Epithelial cell of proximal tubule (primary cell): ENCODE measurements around the gene PYGL. TPM values are rescaled to one million over a fixed set of nuclear protein-coding genes. Genes with fewer than 3 reads are reported as not detected.

ENCODE experiments used
- DNase-seq: peaks from one replicate; pipeline ENCODE4 v3.0.0-alpha.2; 2011; ENCODE audit warnings: low read depth
- H3K4me3 ChIP-seq: 2 replicates; pipeline ENCODE4 v1.5.1; 2011; ENCODE audit warnings: low read depth, mild to moderate bottlenecking, low read length
- total RNA-seq: library from RNA; depleted of rRNA; stranded (reverse); fragments of >200 nt; gene quantifications from 2 replicates; pipeline ENCODE4 v1.2.3, GENCODE V29; 2015
- TF ChIP-seq, protein P1 (sequence below): conservative IDR thresholded peaks from 2 replicates; pipeline ENCODE4 v1.5.1; 2012; ENCODE audit warnings: low read depth, mild to moderate bottlenecking, low read length

PYGL gene
- total RNA-seq, 1 donor from 2014 or later: 96.8 TPM

DNA sequence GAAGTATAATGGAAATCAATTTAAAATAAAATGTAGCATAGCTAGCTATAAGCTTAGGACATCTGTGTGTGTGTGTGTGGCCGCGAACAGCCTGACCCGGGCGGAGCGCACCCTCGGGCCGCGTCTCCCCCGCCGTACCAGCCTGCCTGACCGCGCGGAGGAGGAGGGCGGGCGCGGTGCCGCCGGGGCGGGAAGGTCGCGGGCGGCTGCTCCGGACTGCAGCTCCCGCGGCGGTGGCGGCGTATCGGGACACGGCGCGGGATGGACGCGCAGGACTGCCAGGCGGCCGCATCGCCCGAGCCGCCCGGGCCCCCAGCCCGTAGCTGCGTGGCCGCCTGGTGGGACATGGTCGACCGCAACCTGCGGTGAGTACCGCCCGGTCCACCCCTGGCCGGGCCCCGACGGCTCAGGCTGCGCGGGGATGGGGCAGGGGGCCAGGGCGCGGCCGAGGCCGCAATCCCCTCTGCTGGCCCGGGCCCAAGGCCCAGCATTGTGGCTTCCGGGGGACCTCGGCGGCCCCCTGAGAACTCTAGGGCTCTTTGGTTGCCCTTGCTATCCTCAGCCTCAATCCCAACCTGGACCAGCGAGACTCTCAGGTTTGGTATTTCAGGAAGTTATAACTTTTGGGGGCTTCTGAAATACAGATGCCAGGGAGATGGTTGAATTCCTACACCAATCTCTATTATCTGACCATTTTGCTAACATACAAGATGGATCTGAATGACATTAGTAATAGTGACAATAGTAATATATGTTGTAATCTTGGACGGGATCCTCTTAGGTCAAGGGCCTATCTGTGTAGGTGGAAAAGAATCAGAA, 72.2 kb downstream of the PYGL start, which contains the start of gene ABHD12B:
TSS of gene ABHD12B (plus strand) at position 140 of the 819 bp plus-strand sequence. CDS start at position 262, 122 bp downstream.
- TF ChIP-seq, protein P1, sequence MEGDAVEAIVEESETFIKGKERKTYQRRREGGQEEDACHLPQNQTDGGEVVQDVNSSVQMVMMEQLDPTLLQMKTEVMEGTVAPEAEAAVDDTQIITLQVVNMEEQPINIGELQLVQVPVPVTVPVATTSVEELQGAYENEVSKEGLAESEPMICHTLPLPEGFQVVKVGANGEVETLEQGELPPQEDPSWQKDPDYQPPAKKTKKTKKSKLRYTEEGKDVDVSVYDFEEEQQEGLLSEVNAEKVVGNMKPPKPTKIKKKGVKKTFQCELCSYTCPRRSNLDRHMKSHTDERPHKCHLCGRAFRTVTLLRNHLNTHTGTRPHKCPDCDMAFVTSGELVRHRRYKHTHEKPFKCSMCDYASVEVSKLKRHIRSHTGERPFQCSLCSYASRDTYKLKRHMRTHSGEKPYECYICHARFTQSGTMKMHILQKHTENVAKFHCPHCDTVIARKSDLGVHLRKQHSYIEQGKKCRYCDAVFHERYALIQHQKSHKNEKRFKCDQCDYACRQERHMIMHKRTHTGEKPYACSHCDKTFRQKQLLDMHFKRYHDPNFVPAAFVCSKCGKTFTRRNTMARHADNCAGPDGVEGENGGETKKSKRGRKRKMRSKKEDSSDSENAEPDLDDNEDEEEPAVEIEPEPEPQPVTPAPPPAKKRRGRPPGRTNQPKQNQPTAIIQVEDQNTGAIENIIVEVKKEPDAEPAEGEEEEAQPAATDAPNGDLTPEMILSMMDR: no peak
- no peak for DNase-seq
- no peak within 1 kb of the TSS for H3K4me3 ChIP-seq

DNA sequence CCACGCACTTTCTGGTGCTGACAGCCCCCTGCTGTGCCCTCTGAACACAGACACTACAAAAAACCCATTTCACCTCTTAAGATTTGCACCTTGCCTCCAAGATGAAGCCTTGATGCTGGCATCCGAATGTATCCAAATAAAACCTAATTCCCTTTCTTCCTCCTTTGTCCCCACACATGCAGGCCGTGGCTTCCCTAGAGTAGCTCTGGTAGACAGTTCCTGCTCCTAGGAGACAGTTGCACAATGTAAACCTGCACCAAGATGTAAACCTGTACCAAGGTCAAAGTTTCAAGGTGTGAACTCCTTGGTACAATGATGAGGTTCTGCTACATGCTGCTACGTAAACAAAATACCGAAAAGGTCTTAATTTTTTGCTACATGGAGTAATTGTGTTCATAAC, 73.1 kb downstream of the PYGL start:
- TF ChIP-seq, protein P1: no peak
- no peak overlapping the region for H3K4me3 ChIP-seq
- no peak for DNase-seq

DNA sequence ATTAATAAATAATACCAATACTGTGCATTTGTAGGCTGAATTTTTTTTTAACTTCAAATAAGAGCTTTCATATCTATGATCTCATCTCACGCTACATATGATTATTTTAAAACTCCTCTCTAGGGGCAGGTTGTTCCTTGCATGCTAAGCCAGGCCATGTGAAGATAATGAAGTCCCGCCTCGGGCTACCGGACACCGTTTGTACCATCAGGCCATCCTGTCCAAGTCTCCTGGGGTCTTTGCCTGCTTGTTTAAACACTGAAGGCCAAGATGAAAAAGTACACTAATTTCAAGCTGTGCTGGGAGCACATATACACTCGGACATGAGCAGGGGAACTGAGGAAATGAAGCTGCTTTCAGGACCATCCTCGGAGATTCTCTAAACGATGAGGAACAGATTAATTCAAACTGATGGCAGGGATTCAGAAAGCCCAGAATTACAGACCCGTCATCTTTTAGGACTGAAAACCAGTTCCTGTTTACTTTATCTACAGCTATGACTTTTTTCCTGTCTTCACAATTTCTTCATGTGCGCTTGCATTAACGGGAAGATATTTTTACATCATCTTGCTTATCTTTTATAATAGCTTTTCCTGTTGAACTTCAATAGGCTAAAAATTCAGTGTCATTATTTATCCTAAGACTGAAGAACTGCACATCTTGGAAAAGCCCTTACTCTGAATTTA, 78.7 kb downstream of the PYGL start:
- DNase-seq: no peak
- no peak overlapping the region for H3K4me3 ChIP-seq
- TF ChIP-seq, protein P1: no peak

DNA sequence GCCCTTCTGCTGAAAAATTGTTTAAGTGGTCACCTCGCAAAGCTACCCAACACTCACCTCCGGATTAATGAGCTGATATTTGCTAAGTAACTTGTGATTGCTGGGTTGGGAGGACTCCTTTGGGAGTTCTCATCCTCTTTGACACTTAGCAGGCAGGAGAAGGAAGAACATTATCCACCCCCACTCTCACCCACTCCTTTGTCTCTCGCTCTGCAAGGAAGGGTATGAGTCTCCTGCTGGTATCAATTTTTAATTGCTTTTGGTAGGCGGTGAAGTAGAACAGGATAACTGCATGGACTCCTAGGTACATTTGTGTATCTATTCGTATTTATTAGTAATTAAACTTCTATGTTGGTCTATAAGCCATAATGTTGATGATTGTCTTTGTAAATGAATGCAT, 79.3 kb downstream of the PYGL start:
- no peak for DNase-seq
- no peak overlapping the region for H3K4me3 ChIP-seq
- TF ChIP-seq, protein P1: no peak

DNA sequence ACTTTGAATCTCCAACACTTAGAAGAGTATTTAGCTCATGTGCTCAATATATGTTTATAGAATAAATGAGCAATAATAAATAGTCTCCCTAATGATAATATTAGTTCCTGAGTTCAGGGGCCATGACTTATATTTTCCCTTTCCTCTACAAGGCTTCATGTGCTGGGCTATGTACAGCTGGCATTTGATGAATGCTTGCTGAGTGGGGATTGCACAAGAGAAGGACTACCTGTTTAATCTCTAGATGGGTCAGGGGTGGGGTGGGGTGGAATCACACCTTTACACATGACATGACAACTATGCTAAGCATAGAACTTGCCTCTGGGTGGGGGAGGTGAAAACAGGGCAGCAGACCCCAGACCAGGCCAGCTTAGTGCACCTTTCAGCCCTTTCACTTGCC, 80.0 kb downstream of the PYGL start:
- no peak overlapping the region for H3K4me3 ChIP-seq
- TF ChIP-seq, protein P1: no peak
- DNase-seq: no peak

DNA sequence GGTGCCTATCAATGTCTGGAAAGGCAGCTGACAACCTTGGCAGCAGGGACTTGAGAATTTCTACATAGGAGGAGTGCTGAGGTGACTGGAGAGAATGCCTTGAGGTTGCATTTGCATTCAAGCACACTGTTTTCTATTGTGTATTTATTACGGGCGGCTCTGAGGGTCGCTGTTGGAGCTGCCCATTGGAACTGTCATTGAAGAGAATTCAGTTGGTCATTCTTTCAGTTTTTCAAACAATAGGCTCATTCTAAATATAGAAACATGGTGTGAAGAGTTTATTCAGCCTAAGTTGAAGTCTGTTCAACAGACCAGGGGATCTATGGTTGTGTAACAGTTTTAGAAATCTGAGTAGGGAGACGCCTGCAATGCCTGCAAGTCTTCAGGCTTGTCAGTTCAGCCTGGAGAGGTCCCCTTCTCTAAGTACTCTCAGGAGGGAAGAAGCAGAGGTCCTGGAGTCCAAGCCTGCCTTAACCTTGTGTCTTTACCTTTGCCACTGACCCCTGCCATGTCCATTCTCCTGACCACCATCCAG, 82.2 kb downstream of the PYGL start:
- TF ChIP-seq, protein P1: no peak
- DNase-seq: no peak

More for the DNA sequence above, 82.2 kb downstream of the PYGL start:
- no peak overlapping the region for H3K4me3 ChIP-seq
